T-helper 9 cell (primary cell): ENCODE measurements around the gene DLL1.
"Not testable (repeated sequence)": the region's sequence is repeated elsewhere in the genome, so short reads cannot be mapped to it uniquely, and the experiment has no call there.

ENCODE experiments used
- DNase-seq: peaks from one replicate; pipeline ENCODE4 v3.0.0-alpha.2; 2020
- total RNA-seq, 2 donors: gene quantifications; one replicate each; lab custom pipeline; 2026; lab: John Stamatoyannopoulos, UW

Gene DLL1, protein sequence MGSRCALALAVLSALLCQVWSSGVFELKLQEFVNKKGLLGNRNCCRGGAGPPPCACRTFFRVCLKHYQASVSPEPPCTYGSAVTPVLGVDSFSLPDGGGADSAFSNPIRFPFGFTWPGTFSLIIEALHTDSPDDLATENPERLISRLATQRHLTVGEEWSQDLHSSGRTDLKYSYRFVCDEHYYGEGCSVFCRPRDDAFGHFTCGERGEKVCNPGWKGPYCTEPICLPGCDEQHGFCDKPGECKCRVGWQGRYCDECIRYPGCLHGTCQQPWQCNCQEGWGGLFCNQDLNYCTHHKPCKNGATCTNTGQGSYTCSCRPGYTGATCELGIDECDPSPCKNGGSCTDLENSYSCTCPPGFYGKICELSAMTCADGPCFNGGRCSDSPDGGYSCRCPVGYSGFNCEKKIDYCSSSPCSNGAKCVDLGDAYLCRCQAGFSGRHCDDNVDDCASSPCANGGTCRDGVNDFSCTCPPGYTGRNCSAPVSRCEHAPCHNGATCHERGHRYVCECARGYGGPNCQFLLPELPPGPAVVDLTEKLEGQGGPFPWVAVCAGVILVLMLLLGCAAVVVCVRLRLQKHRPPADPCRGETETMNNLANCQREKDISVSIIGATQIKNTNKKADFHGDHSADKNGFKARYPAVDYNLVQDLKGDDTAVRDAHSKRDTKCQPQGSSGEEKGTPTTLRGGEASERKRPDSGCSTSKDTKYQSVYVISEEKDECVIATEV
- 1.1 to 3.4 reads per million in 2 donors for total RNA-seq

DNA sequence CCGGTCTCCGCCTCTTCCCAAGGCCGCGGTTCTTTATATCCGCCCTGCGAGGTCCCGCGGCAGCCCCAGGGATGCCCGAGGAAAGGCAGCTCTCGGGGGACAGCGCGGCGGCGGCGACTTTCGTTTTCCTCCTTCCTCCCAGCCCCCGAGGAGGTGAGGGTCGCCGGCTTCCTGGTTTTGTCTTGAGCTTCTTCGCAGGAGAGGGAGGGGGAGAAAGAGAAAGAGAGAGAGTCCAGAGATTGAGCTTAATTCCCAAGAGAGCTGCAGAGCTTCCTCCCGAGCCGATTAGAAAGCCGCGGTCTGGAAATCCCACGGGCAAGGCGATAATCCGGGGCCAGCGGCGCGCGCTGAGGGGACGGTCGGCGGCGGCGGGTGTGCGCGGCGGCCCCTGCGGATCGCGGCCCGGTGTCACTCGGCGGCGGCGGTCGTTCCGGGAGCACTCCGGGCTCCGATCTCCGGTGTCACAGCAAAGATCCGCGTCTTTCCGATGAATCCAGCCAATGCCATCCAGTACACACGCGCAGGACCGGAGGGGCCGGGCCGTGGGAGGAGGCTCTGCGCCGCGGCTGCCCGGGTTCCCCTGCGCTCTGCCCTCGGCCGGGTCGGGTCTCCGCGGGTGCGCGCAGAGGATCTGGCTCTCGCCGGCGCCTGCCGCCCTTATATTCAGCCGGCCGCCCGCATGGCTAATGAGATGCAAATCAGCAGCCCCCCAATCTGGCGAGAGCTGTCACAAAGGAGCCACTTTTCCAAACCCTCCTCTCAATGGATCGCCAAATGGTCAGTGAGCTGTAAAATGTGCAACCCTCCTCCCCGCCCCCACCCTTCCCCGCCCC lies at the start of gene DLL1:
Gene DLL1 (minus strand): TSS at position 783 of the 833 bp plus-strand sequence. CDS start 939 bp downstream, outside the sequence.
- DNase-seq = no peak

DNA sequence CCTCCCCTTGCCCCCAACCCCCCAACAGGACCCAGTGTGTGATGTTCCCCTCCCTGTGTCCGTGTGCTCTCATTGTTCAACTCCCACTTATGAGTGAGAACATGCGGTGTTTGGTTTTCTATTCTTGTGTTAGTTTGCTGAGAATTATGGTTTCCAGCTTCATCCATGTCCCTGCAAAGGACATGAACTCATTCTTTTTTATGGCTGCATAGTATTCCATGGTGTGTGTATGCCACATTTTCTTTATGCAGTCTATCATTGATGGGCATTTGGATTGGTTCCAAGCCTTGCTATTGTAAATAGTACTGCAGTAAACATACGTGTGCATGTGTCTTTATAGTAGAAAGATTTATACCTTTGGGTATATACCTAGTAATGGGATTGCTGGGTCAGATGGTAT lies 44.3 kb upstream of the DLL1 start:
- not testable (repeated sequence) for DNase-seq

DNA sequence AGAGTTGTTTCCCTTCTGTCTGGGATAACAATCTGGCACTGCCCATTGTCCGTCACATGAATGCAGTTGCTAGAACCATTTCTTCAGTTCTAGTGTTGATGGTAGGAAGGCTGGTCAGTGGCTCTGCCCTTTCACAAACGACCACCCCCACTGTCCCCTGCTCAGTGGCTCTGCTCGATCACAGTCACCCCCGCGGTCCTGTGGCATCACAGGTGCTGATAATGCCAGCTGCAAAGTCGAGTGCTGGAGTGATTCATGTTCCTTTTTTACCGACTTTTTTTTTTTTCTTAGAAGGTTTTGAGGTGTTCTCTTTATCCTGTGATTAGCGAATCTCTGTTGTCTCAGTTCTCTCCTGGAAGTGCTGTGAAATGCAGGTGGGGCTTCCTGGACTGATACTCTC lies 38.4 kb upstream of the DLL1 start:
- no peak for DNase-seq

DNA sequence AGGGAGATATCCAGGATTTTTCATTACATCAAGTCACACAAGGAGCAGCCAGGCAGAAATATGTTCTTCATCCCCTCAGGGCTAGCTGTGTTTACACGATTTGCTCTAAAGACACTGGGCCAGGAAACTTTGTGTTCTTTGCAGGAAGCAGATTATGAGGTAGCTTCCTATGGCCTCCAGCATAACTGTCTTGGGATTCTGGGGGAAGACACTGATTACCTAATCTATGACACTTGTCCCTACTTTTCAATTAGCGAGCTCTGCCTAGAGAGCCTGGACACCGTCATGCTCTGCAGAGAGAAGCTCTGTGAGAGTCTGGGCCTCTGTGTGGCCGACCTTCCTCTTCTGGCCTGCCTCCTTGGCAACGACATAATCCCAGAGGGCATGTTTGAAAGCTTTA lies 26.8 kb upstream of the DLL1 start:
- no peak for DNase-seq

DNA sequence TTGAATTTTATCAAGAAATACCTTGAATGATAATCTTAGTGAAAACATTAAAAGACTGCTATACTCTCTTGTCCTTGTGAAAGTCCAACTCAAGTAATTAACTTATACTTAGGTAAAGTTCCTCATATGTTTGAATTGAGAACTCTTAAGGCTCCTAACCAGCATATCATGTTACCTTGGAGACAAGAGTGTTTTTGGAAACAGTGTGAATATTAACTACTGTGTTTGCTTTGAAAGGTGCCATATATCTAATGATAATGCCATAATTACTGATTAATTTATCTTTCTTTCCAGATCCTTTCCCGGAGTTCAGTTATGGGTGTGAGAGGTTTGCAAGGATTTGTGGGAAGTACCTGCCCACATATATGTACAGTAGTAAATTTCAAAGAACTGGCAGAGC lies 26.2 kb upstream of the DLL1 start:
- DNase-seq = no peak

DNA sequence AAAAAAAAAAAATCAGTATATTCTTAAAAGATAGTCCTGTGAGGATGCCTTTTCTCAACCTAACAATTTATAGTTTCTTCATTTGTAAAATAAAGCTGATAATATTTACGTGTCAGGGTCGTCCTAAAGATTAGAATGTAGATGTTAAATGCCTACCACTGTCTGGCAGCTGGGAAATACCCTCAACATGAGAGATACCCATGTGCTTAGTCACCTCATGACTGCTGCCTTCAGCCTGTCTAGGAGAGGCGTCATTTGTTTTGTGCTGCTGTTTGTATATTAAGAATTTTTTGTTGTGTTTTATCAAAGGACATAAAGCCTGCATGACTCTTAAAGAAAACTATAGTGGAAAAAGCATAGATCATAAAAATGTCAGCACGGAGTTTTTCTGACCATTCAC lies 25.2 kb upstream of the DLL1 start:
- no peak for DNase-seq

DNA sequence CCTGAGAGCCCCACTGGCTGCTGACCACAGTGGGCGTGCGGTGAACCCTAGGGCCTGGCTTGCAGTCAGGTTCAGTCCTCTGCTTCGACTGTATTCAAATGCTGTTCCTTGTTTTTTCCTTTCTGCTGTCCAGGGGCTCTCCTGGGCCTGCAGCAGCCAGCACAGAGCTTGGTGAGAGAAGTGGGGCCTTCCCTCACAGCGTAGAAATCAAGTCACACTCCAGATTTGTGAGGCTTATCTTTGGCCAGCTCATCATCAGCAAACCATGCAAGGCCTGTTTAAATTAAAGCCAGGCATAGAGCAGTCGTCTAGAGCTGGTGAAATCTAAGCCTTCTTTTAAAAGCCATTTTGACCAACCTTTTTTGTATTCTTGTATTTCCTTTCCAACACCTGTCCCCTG lies 24.1 kb upstream of the DLL1 start:
- DNase-seq = no peak

DNA sequence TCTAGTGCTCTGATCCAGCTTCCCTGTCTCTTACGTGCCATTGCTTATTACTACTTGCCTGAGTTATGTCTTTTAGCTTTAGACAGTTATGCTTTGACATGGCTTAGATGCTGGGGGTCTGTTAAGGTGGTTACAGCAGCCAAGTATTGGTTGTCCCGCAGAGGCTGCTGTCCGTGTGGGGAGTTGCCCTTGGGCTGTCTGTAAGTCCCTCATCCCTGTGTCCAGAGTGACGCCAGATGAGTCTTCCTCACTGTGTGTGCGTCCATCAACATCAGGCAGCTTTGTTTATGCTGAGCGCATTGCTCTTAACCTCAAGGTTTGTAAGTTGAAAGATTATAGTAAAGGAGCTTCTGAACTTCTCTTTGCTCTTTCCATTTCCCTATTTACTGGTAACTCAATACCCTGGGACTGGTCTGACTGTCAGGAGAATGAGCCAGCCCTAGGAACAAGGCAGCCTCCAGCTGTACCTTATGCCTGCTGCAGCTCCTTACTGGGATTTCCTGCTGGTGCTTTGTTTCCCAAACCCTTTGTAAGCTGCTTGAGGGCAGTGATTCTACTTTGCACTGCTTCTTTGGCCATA lies 22.9 kb upstream of the DLL1 start:
- DNase-seq = no peak

DNA sequence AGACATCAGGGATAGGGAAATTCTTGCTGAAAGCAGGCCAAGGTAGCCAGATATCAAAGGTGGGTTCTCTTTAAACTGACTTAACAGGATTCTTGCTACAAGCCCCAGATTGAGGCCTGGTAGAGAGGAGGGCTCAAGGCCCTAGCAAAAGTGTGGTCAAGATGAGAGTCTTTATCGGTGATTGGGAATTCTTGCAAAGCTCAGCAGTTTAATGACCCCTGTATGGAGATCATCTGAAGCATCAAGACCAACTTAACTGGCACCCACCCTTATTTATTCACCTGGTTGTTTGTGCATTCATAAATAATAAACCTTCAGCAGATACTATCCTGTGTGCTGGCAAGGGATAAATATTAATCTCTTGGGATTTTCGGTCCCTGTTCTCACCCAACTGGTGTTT lies 22.0 kb upstream of the DLL1 start:
- DNase-seq = no peak

DNA sequence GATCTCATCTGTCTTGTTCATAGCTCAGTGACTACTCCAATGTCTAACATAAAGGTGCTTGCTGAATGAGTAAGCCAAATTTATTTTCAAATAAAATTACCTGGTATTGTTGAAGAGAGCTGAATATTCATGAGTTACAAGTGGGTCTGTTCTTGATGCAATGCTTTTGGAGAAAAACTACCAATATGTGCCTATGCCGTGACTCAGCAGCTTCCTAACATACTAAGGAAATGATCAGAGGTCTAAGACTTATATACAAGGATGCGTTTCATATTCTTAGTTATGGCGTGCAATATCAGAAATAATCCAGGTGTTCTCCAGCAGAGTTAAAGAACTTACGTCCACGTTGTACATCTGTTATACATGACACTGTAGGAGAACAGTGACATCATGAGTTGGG lies 20.8 kb upstream of the DLL1 start:
- no peak for DNase-seq

DNA sequence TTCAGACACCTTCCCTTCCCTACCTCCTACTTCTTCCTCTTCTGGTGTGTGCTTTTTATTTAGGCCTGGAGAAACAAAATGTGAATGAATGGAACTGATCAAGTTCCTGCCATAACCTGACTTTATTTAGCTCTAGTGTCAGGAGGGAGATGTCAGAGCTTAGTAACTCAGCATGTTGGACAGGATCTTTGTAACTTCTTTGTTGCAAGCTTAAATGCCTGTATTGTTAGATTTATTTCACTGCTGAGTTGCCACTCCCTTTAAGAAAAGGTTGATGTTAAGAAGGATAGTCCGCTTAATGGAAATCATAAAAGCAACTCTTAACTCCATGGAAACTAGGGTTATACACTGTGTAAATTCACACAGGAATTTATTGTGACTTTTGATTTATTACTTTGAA lies 17.9 kb upstream of the DLL1 start:
- DNase-seq = no peak

DNA sequence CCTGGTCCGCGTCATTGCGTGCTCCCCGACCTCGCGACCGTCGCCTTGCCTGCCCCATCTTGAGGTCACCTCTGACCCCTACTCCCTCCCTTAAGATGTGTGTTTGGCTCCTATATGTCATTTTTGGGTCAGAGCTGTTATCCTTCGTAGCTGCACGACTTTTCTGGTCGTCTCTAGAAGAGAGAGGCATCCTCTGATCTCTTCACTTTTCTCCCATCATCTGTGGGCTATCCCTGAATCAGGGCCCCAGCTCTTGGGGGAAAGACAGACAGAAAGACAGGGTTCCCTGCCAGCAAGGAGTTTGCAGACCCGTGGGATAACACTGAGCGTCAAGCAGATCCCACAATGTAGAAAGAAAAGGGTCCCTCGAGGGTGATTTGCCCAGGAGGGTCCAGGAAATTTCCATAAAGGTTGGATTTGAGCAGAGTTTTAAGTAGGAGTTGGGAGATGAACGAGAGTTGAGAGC lies 16.2 kb upstream of the DLL1 start:
- DNase-seq = no peak

DNA sequence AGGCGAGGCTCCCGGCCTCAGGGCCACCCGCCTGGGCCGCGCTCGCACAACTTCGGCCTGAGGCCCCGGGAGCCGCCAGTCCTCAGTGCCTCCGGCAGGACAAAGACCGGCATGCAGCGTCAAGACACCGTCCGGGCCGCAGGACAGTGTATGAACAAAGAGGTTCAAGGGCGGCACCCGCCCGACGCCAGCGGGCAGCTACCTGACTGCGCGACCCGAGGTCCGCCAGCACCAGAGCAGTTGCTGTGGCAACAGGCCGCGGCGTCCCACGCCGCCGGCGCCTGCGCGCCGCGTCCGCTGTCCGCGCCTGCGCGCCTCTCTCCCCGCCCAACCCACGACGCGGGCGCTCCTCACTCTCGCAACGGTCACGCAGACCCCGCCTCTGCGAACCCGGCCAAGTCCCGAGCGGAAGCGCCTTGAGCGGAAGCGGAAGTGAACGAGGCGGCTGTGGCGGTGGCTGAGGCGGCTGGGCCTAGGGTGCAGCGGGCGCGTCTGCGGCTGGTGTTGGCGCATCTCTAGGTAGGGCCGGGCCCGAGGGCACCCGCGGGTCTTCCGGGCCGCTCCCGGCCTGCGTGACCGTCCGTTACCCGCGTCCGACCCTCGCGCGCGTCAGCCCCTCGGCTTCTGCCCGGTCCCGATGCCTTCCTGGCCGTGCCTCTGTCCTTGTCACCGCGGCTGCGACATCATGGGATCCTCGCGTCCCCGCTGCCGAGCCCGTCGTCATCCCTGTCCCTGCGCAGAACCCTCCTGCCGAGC lies 15.6 kb upstream of the DLL1 start, which contains the start of gene FAM120B:
Gene FAM120B (plus strand): TSS at position 435 of the 756 bp plus-strand sequence. CDS start 10,633 bp downstream, outside the sequence.
- peak; percentile 89 for DNase-seq

DNA sequence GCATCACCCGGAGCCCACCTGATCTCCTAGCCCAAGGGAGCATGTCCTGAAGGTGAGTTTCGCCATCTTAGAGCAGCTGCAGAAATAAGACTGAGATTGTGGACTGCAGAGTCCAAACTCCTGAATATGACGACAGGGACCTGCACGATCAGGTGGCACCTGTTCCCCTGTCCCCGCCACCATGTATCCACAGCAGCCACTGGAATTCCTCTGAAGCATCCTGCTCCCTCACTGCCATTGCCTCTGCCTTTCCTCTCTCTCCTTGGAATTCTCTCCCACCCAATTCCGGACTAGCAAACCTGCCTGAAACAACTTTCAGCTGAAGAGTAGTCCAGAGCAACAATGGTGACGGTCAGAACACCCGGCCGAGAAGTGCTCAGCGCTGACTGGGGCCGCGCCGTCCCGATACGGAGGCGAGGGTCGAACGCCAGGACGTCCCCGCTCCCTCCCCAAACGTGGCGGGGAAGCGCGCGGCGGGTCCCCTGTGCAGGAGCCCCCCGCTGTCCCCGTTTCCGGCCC lies 15.0 kb upstream of the DLL1 start:
- no peak for DNase-seq

DNA sequence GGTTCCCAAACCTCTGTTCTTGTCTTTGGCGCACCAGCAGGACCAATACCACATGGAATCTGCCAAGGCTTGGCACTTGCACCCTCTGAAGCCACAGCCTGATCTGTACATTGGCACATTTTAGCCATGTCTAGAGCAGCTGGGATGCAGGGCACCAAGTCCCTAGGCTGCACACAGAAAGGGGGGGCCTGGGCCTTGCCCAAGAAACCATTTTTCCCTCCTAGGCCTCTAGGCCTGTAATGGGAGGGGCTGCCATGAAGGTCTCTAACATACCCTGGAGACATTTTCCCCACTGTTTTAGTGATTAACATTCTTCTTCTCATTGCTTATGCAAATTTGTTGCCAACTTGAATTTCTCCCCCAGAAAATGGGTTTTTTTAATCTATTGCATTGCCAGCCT lies 10.3 kb upstream of the DLL1 start:
- DNase-seq = no peak

DNA sequence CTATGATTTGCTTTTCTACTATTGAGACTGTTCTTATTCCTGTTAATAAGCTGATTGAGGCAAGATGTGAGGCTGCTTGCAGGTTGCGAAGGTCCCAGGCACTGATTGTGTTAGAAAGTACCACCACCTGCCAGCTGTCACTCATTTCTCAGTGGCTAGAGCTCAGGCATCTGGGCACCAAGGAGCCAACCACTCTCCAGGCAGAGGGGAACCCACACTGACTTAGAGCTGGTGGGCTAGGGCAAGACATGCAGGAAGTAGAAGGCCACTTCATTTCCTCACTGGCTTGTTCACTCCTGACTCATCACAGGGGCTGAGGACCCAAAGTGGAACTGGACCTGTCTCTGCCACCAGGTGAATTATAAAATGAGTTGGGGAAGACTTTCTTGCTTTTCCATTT lies 7.8 kb upstream of the DLL1 start:
- no peak for DNase-seq

DNA sequence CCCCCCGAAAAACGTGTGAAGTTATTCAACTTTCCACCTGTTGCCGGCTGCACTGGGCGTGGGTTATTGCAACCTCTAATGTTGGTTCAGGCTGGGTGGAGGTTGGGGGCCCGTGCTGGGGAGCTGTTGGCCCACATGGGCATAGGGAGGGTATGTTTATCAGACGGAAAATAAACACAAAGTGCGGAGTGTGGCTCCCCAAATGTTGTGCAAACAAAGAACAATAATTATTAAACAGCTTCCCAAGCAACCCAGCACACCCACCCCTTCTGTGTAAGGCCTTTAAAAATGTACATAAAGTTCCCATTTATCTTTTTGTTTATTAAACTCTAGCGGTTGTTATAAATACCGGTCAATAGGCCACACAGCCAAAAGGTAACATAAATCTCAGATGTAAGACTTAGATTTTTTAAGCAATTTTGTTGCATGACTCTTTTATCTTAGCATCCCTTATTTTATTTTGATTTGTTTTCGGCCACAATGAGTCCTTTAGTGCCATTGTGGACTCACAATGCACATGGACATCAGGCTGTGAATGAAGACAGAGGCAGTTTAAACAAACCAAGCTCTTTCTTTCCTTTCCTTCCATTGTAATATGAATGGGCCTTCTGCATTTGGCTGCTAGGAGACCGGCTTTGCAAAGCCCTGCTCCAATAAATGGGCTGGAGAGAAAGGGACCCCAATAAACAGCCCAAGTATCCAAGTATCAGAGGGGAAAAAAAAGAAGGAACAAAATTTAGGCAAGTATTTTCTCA lies 6.9 kb upstream of the DLL1 start:
- no peak for DNase-seq

DNA sequence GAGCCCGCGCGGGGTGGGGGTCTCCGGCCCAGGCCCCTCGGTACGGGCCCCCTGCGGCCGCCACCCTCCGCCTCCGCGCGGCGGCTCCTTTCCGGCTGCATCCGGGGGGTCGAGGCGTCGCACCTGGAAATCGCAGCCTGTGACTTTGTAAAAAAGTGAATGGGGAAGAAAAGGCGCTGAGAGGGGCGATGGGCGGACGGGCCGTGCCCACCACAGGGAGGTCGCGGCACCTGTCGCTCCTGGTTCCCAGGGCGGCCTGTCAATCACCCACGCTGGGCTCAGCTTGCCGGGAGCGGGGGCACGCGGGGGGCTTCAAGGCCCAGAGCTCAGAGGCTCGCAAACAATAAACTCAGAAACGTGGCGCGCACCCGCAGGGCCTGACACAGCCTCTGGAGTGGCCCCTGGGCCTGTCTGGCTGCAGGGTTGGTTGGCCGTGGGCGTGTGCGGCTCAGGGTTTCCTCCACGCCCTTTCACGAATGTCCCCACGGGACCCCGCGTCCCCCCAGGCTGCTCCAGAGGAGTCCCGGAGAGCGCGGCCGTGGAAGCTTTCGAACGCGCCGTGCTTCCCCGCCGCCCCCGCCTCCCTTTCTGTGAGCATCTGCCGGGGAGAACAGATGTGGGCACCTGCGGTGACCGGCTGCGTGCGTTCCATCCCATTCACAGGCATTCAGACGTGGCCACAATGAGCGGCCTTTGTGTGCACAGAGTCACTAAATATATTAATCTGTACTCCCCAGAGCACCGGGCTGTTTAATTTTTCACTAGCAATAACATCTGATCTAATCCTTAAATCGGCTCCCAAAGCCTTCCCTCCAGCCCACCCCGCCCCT lies 6.1 kb upstream of the DLL1 start:
- DNase-seq = no peak

DNA sequence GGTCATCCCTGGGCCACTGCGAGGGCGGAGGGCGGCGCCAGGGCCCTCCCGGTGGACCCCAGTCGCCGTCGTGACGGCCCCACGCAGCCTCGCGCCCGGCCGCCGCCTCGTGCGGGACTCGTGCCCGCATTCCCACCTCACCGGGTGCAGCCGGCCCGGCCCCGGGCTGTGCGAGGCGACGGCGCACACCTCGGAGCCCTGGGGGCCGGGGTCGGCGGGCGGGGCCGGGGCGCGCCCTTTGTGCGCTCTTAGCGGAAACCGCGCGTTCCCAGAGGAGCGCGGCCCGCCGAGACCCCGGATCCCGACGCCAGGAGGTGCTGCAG lies 5.5 kb upstream of the DLL1 start:
- DNase-seq = no peak
